ENCODE data around the gene CNTN4. TPM values are rescaled to one million over a fixed set of nuclear protein-coding genes. Genes with fewer than 3 reads are reported as not detected.
A peak's percentile ranks its signal among the peaks of the same experiment; 100 is the strongest.

CNTN4 gene
- total and polyA plus RNA-seq, 4 donors = 1.2 to 3.8 (median 2.6) TPM

DNA sequence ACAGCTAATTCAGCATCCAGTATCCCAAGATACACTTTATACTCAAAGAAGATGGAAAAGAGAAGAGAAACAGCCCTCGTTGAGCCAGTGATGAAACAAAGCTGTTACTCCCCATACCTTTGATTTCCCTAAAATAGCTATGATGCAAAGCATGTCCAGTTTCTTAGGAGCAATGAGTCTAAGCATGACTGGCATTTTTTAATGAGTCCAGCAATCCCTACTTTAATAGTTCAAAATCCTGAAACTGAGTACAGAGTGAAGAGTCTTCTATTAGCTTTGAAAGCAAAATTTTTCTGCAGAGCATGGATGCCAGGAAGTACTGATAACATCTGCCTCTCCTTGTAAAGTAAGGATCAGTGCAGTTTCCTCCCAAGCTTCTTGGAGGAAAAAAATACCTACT, 708.8 kb downstream of the CNTN4 start:
- H3K4me1 ChIP-seq (ENCODE audit: control insufficient read depth in 4 of 4, insufficient read depth in 4 of 4, low read length in 3 of 4) = no peaks in the 10 kb centered on the region
- no peak overlapping the region for H3K9ac ChIP-seq (ENCODE audit: low read depth in 1 of 2, low read length in 2 of 2)
- no peak overlapping the region for H3K27ac ChIP-seq (ENCODE audit: low read depth in 1 of 2, low read length in 2 of 2)
- DNase-seq (ENCODE audit: low spot score) = no peak
- H3K27me3 ChIP-seq (ENCODE audit: control insufficient read depth in 4 of 4, insufficient read depth in 4 of 4, low read length in 3 of 4) = no peaks in the 10 kb centered on the region
- TF ChIP-seq GABPA (IDR thresholded peaks at IDR 0.05 in 1 of 2, conservative IDR thresholded peaks at IDR 0.05 in 1 of 2) = no peak
- TF ChIP-seq, protein P1, sequence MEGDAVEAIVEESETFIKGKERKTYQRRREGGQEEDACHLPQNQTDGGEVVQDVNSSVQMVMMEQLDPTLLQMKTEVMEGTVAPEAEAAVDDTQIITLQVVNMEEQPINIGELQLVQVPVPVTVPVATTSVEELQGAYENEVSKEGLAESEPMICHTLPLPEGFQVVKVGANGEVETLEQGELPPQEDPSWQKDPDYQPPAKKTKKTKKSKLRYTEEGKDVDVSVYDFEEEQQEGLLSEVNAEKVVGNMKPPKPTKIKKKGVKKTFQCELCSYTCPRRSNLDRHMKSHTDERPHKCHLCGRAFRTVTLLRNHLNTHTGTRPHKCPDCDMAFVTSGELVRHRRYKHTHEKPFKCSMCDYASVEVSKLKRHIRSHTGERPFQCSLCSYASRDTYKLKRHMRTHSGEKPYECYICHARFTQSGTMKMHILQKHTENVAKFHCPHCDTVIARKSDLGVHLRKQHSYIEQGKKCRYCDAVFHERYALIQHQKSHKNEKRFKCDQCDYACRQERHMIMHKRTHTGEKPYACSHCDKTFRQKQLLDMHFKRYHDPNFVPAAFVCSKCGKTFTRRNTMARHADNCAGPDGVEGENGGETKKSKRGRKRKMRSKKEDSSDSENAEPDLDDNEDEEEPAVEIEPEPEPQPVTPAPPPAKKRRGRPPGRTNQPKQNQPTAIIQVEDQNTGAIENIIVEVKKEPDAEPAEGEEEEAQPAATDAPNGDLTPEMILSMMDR (IDR thresholded peaks at IDR 0.05; ENCODE audit: low read depth, low read length, missing input control) = no peak
- no peak for TF ChIP-seq HNF4G (IDR thresholded peaks at IDR 0.05)
- TF ChIP-seq YY1 (IDR thresholded peaks at IDR 0.05) = no peak
- no peak for TF ChIP-seq SP1 (IDR thresholded peaks at IDR 0.05)
- no peak for TF ChIP-seq JUND (IDR thresholded peaks at IDR 0.05)
- TF ChIP-seq, protein P2, sequence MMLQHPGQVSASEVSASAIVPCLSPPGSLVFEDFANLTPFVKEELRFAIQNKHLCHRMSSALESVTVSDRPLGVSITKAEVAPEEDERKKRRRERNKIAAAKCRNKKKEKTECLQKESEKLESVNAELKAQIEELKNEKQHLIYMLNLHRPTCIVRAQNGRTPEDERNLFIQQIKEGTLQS (IDR thresholded peaks at IDR 0.05) = no peak
- H3K36me3 ChIP-seq (ENCODE audit: control insufficient read depth in 4 of 4, insufficient read depth in 3 of 4, low read depth in 1 of 4, low read length in 3 of 4) = no peaks in the 10 kb centered on the region
- WGBS = 47% methylated on average over 1 of the region's 1 CpG
- no peak overlapping the region for H3K4me3 ChIP-seq (ENCODE audit: low read depth in 1 of 3, low read length in 3 of 3)
- H3K9me3 ChIP-seq (ENCODE audit: control insufficient read depth in 4 of 4, low read length in 3 of 4) = no peaks in the 10 kb centered on the region

DNA sequence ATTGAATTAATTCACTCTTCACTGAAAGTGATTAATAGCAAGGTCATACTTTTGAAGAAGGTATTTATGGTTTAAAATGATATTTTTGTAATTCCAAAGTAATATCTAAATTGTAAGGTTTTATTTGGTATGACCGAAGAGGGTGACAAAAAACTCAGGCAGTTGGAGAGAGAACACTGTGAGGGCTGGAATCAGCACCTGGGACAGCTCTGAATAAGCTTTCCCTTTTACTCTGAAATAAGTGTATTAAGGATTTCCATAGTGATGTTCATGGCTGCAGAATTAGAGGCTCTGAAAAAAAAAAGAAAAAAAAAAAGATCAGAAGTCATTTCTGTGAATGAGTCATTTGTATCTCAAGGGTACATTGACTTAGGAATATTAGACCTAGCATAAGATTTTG, 712.1 kb downstream of the CNTN4 start:
- Histone ChIP-seq H3K9ac (ENCODE audit: low read depth in 1 of 2, low read length in 2 of 2) (no peak overlapping the region), H3K36me3 (ENCODE audit: control insufficient read depth in 4 of 4, insufficient read depth in 3 of 4, low read depth in 1 of 4, low read length in 3 of 4) (no peaks in the 10 kb centered on the region), H3K27ac (ENCODE audit: low read depth in 1 of 2, low read length in 2 of 2) (no peak overlapping the region), H3K4me3 (ENCODE audit: low read depth in 1 of 3, low read length in 3 of 3) (no peak overlapping the region), H3K27me3 (ENCODE audit: control insufficient read depth in 4 of 4, insufficient read depth in 4 of 4, low read length in 3 of 4) (no peaks in the 10 kb centered on the region), H3K9me3 (ENCODE audit: control insufficient read depth in 4 of 4, low read length in 3 of 4) (no peaks in the 10 kb centered on the region), H3K4me1 (ENCODE audit: control insufficient read depth in 4 of 4, insufficient read depth in 4 of 4, low read length in 3 of 4) (no peaks in the 10 kb centered on the region)
- TF ChIP-seq, protein P3, sequence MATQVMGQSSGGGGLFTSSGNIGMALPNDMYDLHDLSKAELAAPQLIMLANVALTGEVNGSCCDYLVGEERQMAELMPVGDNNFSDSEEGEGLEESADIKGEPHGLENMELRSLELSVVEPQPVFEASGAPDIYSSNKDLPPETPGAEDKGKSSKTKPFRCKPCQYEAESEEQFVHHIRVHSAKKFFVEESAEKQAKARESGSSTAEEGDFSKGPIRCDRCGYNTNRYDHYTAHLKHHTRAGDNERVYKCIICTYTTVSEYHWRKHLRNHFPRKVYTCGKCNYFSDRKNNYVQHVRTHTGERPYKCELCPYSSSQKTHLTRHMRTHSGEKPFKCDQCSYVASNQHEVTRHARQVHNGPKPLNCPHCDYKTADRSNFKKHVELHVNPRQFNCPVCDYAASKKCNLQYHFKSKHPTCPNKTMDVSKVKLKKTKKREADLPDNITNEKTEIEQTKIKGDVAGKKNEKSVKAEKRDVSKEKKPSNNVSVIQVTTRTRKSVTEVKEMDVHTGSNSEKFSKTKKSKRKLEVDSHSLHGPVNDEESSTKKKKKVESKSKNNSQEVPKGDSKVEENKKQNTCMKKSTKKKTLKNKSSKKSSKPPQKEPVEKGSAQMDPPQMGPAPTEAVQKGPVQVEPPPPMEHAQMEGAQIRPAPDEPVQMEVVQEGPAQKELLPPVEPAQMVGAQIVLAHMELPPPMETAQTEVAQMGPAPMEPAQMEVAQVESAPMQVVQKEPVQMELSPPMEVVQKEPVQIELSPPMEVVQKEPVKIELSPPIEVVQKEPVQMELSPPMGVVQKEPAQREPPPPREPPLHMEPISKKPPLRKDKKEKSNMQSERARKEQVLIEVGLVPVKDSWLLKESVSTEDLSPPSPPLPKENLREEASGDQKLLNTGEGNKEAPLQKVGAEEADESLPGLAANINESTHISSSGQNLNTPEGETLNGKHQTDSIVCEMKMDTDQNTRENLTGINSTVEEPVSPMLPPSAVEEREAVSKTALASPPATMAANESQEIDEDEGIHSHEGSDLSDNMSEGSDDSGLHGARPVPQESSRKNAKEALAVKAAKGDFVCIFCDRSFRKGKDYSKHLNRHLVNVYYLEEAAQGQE (IDR thresholded peaks at IDR 0.05) = peak; percentile 98
- TF ChIP-seq TAF1 (conservative IDR thresholded peaks at IDR 0.05) = no peak
- WGBS = 77% methylated on average over 1 of the region's 1 CpG
- DNase-seq (ENCODE audit: low spot score) = no peak

DNA sequence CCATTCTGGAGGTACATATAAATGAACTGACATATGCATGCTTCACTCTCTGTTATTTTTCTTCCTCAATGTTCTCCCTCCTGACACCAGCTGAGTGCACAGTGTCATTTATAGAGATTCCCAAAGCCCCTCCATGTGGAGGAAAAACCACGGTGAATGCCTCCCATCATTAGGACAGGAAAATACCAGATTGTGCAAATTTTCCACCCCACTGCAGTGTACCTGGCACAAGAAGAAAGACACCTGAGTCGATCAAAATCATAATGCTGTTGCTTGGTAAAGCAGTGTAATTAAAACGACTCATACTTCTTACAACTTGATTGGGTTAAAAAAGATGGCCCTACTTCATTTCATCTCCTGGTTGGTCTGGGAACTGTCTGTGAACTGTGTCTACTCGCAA, 720.9 kb downstream of the CNTN4 start:
- H3K36me3 ChIP-seq (ENCODE audit: control insufficient read depth in 4 of 4, insufficient read depth in 3 of 4, low read depth in 1 of 4, low read length in 3 of 4) = no peaks in the 10 kb centered on the region
- no peaks in the 10 kb centered on the region for H3K27me3 ChIP-seq (ENCODE audit: control insufficient read depth in 4 of 4, insufficient read depth in 4 of 4, low read length in 3 of 4)
- no peak overlapping the region for H3K4me3 ChIP-seq (ENCODE audit: low read depth in 1 of 3, low read length in 3 of 3)
- no peak overlapping the region for H3K27ac ChIP-seq (ENCODE audit: low read depth in 1 of 2, low read length in 2 of 2)
- TF ChIP-seq TAF1 (conservative IDR thresholded peaks at IDR 0.05) (no peak), RXRA (IDR thresholded peaks at IDR 0.05) (no peak), HNF4G (IDR thresholded peaks at IDR 0.05) (no peak), NR2F2 (IDR thresholded peaks at IDR 0.05) (no peak), JUND (IDR thresholded peaks at IDR 0.05) (no peak), RAD21 (IDR thresholded peaks at IDR 0.05) (no peak), FOXA2 (IDR thresholded peaks at IDR 0.05) (no peak), GABPA (IDR thresholded peaks at IDR 0.05 in 1 of 2, conservative IDR thresholded peaks at IDR 0.05 in 1 of 2) (no peak), HNF4A (conservative IDR thresholded peaks at IDR 0.05) (no peak), YY1 (IDR thresholded peaks at IDR 0.05) (no peak)
- TF ChIP-seq, protein P1 (IDR thresholded peaks at IDR 0.05; ENCODE audit: low read depth, low read length, missing input control) = no peak
- TF ChIP-seq, protein P4, sequence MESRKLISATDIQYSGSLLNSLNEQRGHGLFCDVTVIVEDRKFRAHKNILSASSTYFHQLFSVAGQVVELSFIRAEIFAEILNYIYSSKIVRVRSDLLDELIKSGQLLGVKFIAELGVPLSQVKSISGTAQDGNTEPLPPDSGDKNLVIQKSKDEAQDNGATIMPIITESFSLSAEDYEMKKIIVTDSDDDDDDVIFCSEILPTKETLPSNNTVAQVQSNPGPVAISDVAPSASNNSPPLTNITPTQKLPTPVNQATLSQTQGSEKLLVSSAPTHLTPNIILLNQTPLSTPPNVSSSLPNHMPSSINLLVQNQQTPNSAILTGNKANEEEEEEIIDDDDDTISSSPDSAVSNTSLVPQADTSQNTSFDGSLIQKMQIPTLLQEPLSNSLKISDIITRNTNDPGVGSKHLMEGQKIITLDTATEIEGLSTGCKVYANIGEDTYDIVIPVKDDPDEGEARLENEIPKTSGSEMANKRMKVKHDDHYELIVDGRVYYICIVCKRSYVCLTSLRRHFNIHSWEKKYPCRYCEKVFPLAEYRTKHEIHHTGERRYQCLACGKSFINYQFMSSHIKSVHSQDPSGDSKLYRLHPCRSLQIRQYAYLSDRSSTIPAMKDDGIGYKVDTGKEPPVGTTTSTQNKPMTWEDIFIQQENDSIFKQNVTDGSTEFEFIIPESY (IDR thresholded peaks at IDR 0.05) = no peak
- TF ChIP-seq, protein P2 (IDR thresholded peaks at IDR 0.05) = no peak
- TF ChIP-seq, protein P5, sequence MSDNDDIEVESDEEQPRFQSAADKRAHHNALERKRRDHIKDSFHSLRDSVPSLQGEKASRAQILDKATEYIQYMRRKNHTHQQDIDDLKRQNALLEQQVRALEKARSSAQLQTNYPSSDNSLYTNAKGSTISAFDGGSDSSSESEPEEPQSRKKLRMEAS (IDR thresholded peaks at IDR 0.05) = no peak
- H3K9ac ChIP-seq (ENCODE audit: low read depth in 1 of 2, low read length in 2 of 2) = no peak overlapping the region
- no peak for DNase-seq (ENCODE audit: low spot score)
- no peaks in the 10 kb centered on the region for H3K9me3 ChIP-seq (ENCODE audit: control insufficient read depth in 4 of 4, low read length in 3 of 4)
- peaks cover 0 to 29% (median 22%) of the 10 kb centered on the region in 4 donors for H3K4me1 ChIP-seq (ENCODE audit: control insufficient read depth in 4 of 4, insufficient read depth in 4 of 4, low read length in 3 of 4)
- 86% methylated on average over 4 of the region's 4 CpGs for WGBS

All from liver (tissue), 9 donors.